K562 (cell line): Measurements from ENCODE around the gene MYO3B. TPM values are rescaled to one million over a fixed set of nuclear protein-coding genes. Genes with fewer than 3 reads are reported as not detected.

ENCODE experiments used
- ATF7 ChIP-seq: fragments of 450-650 bp; IDR thresholded peaks from 2 replicates; pipeline ENCODE4 v1.7.1; 2014; ENCODE audit warnings: mild to moderate bottlenecking, moderate library complexity
- CAMTA2 ChIP-seq: fragments of 250-450 bp; sonication (Bioruptor Pico); conservative IDR thresholded peaks from 2 replicates; pipeline ENCODE4 v1.5.1; 2022
- E4F1 ChIP-seq: fragments of 250-450 bp; sonication (Bioruptor Pico); IDR thresholded peaks from 2 replicates; pipeline ENCODE4 v1.5.0; 2021; ENCODE audit warnings: mild to moderate bottlenecking, borderline replicate concordance
- ETV1 ChIP-seq: fragments of 450-650 bp; conservative IDR thresholded peaks from 2 replicates; pipeline ENCODE4 v1.6.1; 2016; ENCODE audit warnings: missing genetic modification characterization, control low read depth, low read depth, missing compliant biosample characterization
- FOSL1 ChIP-seq: fragments of 200-800 bp; sonication (Bioruptor generic); conservative IDR thresholded peaks from 2 replicates; pipeline ENCODE4 v1.6.1; 2016; ENCODE audit warnings: missing genetic modification characterization, missing compliant biosample characterization
- HDAC2 ChIP-seq: fragments of 450-650 bp; IDR thresholded peaks from 2 replicates; pipeline ENCODE4 v1.6.1; 2016; ENCODE audit warnings: mild to moderate bottlenecking
- KDM5B ChIP-seq: fragments of 200-600 bp; sonication (generic); IDR thresholded peaks from 2 replicates; pipeline ENCODE4 v1.6.1; 2012; ENCODE audit warnings: low read depth, mild to moderate bottlenecking, moderate library complexity, low read length, control low read depth, inconsistent platforms; ENCODE audit not compliant: insufficient replicate concordance
- NCOA4 ChIP-seq: fragments of 450-650 bp; IDR thresholded peaks from 2 replicates; pipeline ENCODE4 v1.6.1; 2018; ENCODE audit warnings: mild to moderate bottlenecking; ENCODE audit not compliant: partially characterized antibody
- NFATC3 ChIP-seq: fragments of 450-650 bp; IDR thresholded peaks from 2 replicates; pipeline ENCODE4 v1.6.1; 2017; ENCODE audit warnings: mild to moderate bottlenecking
- NFIX ChIP-seq: fragments of 250-450 bp; sonication (Bioruptor Pico); IDR thresholded peaks from 2 replicates; pipeline ENCODE4 v1.4.0; 2020; ENCODE audit warnings: low read depth, mild to moderate bottlenecking, moderate library complexity
- PHB2 ChIP-seq: fragments of 450-650 bp; IDR thresholded peaks from 2 replicates; pipeline ENCODE4 v1.6.1; 2017; ENCODE audit warnings: low read depth
- POU5F1 ChIP-seq: fragments of 150-350 bp; IDR thresholded peaks from 2 replicates; pipeline ENCODE4 v1.6.1; 2014; ENCODE audit warnings: borderline replicate concordance, low read length, low read depth, mild to moderate bottlenecking; ENCODE audit not compliant: partially characterized antibody
- RAD51 ChIP-seq: fragments of 450-650 bp; IDR thresholded peaks from 2 replicates; pipeline ENCODE4 v1.7.1; 2016; ENCODE audit warnings: low read depth, mild to moderate bottlenecking, borderline replicate concordance
- ZBTB34 ChIP-seq: fragments of 250-450 bp; sonication (Bioruptor Pico); IDR thresholded peaks from 2 replicates; pipeline ENCODE4 v1.8.0; 2021; ENCODE audit warnings: mild to moderate bottlenecking, moderate library complexity
- ZNF512 ChIP-seq: IDR thresholded peaks from 2 replicates; pipeline ENCODE4 v1.6.1; 2016; ENCODE audit warnings: missing genetic modification characterization, missing compliant biosample characterization
- polyA plus RNA-seq, 8 experiments: library from polyadenylated mRNA; depleted of rRNA in 4 of 8; stranded (reverse) in 5 of 8; unstranded in 3 of 8; fragments of >200 nt; fragmentation: Nextera tagmentation in 2 of 8; fragmentation: Illumina TruSeq in 1 of 8; extraction: Ambion mirVana in 2 of 8; extraction: Trizol in 1 of 8; gene quantifications; 2 replicates each; pipeline versions ENCODE4 v1.2.1 to v1.2.3, GENCODE V29; 2011 to 2014; ENCODE audit warnings: inconsistent platforms in 1 of 8, missing spikeins in 1 of 8
- total RNA-seq, 7 experiments: library from RNA; depleted of rRNA in 6 of 7; stranded (reverse); fragments of >200 nt in 6 of 7; fragmentation: Illumina TruSeq in 2 of 7; extraction: Trizol in 2 of 7; gene quantifications; 2 replicates each; pipeline versions ENCODE4 v1.2.1 to v1.2.3, GENCODE V29; 2011 to 2021; ENCODE audit warnings: low replicate concordance in 1 of 7
- TF ChIP-seq, protein P1 (sequence below): sonication (generic); formaldehyde crosslinking; IDR thresholded peaks from 2 replicates; pipeline ENCODE4 v1.8.1; 2023; ENCODE audit warnings: mild to moderate bottlenecking, missing genetic modification reagents
- TF ChIP-seq, protein P2 (sequence below), 2 experiments: IDR thresholded peaks in 1 of 2; conservative IDR thresholded peaks in 1 of 2; 2 replicates each; pipeline ENCODE4 v1.6.1; 2016; ENCODE audit warnings: low read depth in 2 of 2, mild to moderate bottlenecking in 1 of 2, missing compliant biosample characterization in 1 of 2, missing genetic modification characterization in 1 of 2, moderate library complexity in 1 of 2

Gene MYO3B
- total and polyA plus RNA-seq, 9 of the 15 experiments (the other 6 are each of a cell fraction or from before 2014, with no cell fraction given), result 2.7 to 6.5 (median 3.6) TPM

DNA sequence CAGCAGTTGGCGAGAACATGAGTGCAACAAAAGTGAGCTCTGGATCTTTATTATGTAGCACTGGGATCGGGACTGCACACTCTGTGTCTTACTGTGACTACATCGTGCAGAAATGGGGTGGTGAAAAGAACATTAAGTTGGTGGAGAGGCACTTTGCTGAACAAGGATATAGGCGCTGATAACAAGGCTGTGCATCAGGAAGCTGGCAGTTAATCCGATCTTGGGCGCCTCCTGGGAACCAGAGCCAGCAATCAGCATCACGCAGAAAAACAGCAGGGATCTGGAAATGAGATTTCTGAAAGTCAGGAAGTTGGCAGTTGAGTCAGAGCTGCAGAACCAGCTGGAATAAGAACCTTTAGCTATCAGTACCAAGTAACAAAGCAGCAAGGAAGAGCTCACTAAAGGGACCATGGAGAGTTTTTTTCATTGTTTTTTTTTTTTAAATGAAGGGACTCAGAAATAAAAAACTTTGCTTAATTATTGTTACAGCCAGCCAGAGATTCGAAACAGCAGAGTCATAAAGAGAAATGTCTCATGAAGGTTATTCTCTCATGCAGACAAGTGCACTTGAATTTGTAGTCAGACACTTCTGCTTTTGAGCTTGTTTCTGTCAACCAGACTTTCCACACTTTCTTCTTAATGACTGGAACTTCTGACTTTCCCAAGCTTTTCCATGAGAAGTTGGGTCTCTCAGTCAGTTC lies 22.8 kb upstream of the MYO3B start (continued):
- TF ChIP-seq ZNF512 (tag), result no peak
- TF ChIP-seq POU5F1, result no peak
- no peak for TF ChIP-seq ATF7
- TF ChIP-seq ZBTB34 (CRISPR knock-in tag), result no peak
- no peak for TF ChIP-seq NCOA4
- TF ChIP-seq ETV1 (tag), result peak; percentile 50; the same call in 1 of the 2 replicates
- peak; percentile 49; the same call in 1 of the 2 replicates for TF ChIP-seq FOSL1 (tag)
- TF ChIP-seq NFIX (CRISPR knock-in tag), result no peak
- no peak for TF ChIP-seq NFATC3
- no peak for TF ChIP-seq CAMTA2 (CRISPR knock-in tag)
- no peak for TF ChIP-seq KDM5B
- no peak for TF ChIP-seq PHB2
- no peak for TF ChIP-seq RAD51
- TF ChIP-seq, protein P1, sequence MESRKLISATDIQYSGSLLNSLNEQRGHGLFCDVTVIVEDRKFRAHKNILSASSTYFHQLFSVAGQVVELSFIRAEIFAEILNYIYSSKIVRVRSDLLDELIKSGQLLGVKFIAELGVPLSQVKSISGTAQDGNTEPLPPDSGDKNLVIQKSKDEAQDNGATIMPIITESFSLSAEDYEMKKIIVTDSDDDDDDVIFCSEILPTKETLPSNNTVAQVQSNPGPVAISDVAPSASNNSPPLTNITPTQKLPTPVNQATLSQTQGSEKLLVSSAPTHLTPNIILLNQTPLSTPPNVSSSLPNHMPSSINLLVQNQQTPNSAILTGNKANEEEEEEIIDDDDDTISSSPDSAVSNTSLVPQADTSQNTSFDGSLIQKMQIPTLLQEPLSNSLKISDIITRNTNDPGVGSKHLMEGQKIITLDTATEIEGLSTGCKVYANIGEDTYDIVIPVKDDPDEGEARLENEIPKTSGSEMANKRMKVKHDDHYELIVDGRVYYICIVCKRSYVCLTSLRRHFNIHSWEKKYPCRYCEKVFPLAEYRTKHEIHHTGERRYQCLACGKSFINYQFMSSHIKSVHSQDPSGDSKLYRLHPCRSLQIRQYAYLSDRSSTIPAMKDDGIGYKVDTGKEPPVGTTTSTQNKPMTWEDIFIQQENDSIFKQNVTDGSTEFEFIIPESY (CRISPR knock-in tag), result no peak
- peak; percentile 77 for TF ChIP-seq HDAC2
- TF ChIP-seq, protein P2, sequence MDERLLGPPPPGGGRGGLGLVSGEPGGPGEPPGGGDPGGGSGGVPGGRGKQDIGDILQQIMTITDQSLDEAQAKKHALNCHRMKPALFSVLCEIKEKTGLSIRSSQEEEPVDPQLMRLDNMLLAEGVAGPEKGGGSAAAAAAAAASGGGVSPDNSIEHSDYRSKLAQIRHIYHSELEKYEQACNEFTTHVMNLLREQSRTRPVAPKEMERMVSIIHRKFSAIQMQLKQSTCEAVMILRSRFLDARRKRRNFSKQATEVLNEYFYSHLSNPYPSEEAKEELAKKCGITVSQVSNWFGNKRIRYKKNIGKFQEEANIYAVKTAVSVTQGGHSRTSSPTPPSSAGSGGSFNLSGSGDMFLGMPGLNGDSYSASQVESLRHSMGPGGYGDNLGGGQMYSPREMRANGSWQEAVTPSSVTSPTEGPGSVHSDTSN (CRISPR knock-in tag; IDR thresholded peaks at IDR 0.05; ENCODE audit: low read depth), result no peak
- TF ChIP-seq, protein P2 (tag; conservative IDR thresholded peaks at IDR 0.05; ENCODE audit: low read depth), result no peak
- no peak for TF ChIP-seq E4F1 (CRISPR knock-in tag)
